Esophagus muscularis mucosa (tissue), 4 donors: Measurements from ENCODE around the gene PLCB2. TPM values are rescaled to one million over a fixed set of nuclear protein-coding genes. Genes with fewer than 3 reads are reported as not detected.

ENCODE experiments used
- DNase-seq: peaks from one replicate; pipeline ENCODE4 v3.0.0-alpha.2; 2017; ENCODE audit errors: extremely low spot score
- H3K27ac ChIP-seq, 4 donors: fragments of 200-600 bp; sonication (generic); replicated peaks in 1 of 4; 1 replicate in 3 of 4; 2 replicates in 1 of 4; pipeline ENCODE4 v1.5.1; 2016 to 2019; ENCODE audit warnings: mild to moderate bottlenecking in 1 of 4
- H3K27me3 ChIP-seq, 4 donors: fragments of 200-600 bp; sonication (generic); one replicate each; pipeline versions ENCODE4 v1.5.1 to v1.6.0; 2016 to 2019
- H3K36me3 ChIP-seq, 4 donors: fragments of 200-600 bp; sonication (generic); one replicate each; pipeline ENCODE4 v1.5.1; 2016 to 2019
- H3K4me1 ChIP-seq, 4 donors: fragments of 200-600 bp; sonication (generic); one replicate each; pipeline ENCODE4 v1.5.1; 2016 to 2019
- H3K4me3 ChIP-seq, 4 donors: fragments of 200-600 bp; sonication (generic); 1 replicate in 2 of 4; 2 replicates in 2 of 4; pipeline ENCODE4 v1.5.1; 2016 to 2019; ENCODE audit warnings: mild to moderate bottlenecking in 4 of 4, moderate library complexity in 1 of 4
- H3K9me3 ChIP-seq, 4 donors: fragments of 200-600 bp; sonication (generic); 1 replicate in 3 of 4; 2 replicates in 1 of 4; pipeline ENCODE4 v1.5.1; 2016 to 2019
- CTCF ChIP-seq, 3 experiments: fragments of 200-600 bp in 2 of 3; fragments of 450-650 bp in 1 of 3; sonication (generic) in 2 of 3; IDR thresholded peaks; one replicate each; pipeline ENCODE4 v1.5.1; 2017 to 2019; ENCODE audit warnings: antibody characterized with exemption in 3 of 3, mild to moderate bottlenecking in 2 of 3, moderate library complexity in 1 of 3
- EP300 ChIP-seq: sonication (generic); formaldehyde crosslinking; IDR thresholded peaks from one replicate; pipeline ENCODE4 v1.6.1; 2017; ENCODE audit warnings: antibody characterized with exemption
- POLR2A ChIP-seq: fragments of 450-650 bp; IDR thresholded peaks from one replicate; pipeline ENCODE4 v1.6.1; 2017; ENCODE audit warnings: antibody characterized with exemption, moderate library complexity, mild to moderate bottlenecking, low read depth
- POLR2AphosphoS5 ChIP-seq, 2 donors: sonication (generic); formaldehyde crosslinking; IDR thresholded peaks; one replicate each; pipeline ENCODE4 v1.6.1; 2017; ENCODE audit warnings: antibody characterized with exemption in 2 of 2
- WGBS: methylation state at CpG from one replicate; pipeline ENCODE4 v1.1.5; 2018; 5-methylcytosine and 5-hydroxymethylcytosine counted together
- intact Hi-C: fragments of 100-400 bp; cut with DNase I; formaldehyde crosslinking; loops from one replicate; pipeline ENCODE4 v1.15.1; 2023
- total RNA-seq, 4 donors: library from RNA; depleted of rRNA; stranded (reverse); fragments of >200 nt; gene quantifications; one replicate each; pipeline versions ENCODE4 v1.1.0 to v1.2.1, GENCODE V29; 2016

Gene PLCB2
- total RNA-seq, 4 donors from 2014 or later: 5.8 to 13.3 (median 9.7) TPM

- Histone ChIP-seq H3K9me3 (peaks cover 0 to 5% (median 2%) of the 10 kb centered on the region in 4 donors), H3K4me1 (peaks cover 0 to 15% (median 8%) of the 10 kb centered on the region in 4 donors), H3K27ac (no peak overlapping the region), H3K27me3 (peaks cover 0 to 9% (median 0%) of the 10 kb centered on the region in 4 donors), H3K36me3 (no peaks in the 10 kb centered on the region), H3K4me3 (no peak overlapping the region)
- DNase-seq: no peak
- intact Hi-C loops: no loop called here
- WGBS: 98% methylated on average over 8 of the region's 17 CpGs
- no peak for TF ChIP-seq CTCF (IDR thresholded peaks at IDR 0.05)
- TF ChIP-seq POLR2A: no peak
- TF ChIP-seq POLR2AphosphoS5 (IDR thresholded peaks at IDR 0.05): no peak
- TF ChIP-seq EP300: no peak
Observed at GRCh38 chr15:40298216-40298935, 9.4 kb downstream of the PLCB2 start.

GRCh38 chr15:40297356-40297755 lies 10.4 kb downstream of the PLCB2 start:
- Histone ChIP-seq H3K4me3 (no peak overlapping the region), H3K4me1 (peaks cover 0 to 15% (median 8%) of the 10 kb centered on the region in 4 donors), H3K9me3 (peaks cover 0 to 5% (median 2%) of the 10 kb centered on the region in 4 donors), H3K27ac (no peak overlapping the region), H3K36me3 (no peaks in the 10 kb centered on the region), H3K27me3 (peaks cover 0 to 7% (median 0%) of the 10 kb centered on the region in 4 donors)
- no peak for TF ChIP-seq CTCF (IDR thresholded peaks at IDR 0.05)
- no peak for TF ChIP-seq EP300
- TF ChIP-seq POLR2A: no peak
- no peak for TF ChIP-seq POLR2AphosphoS5 (IDR thresholded peaks at IDR 0.05)
- no peak for DNase-seq
- intact Hi-C loops: no loop called here
- WGBS: 94% methylated on average over 10 of the region's 10 CpGs

- H3K4me1 ChIP-seq: peaks cover 0 to 18% (median 9%) of the 10 kb centered on the region in 4 donors
- no peak overlapping the region for H3K4me3 ChIP-seq
- no peak for DNase-seq
- intact Hi-C loops: no loop called here
- 94% methylated on average over 5 of the region's 5 CpGs for WGBS
- no peaks in the 10 kb centered on the region for H3K36me3 ChIP-seq
- no peak for TF ChIP-seq POLR2AphosphoS5 (IDR thresholded peaks at IDR 0.05)
- no peak for TF ChIP-seq EP300
- no peak for TF ChIP-seq POLR2A
- TF ChIP-seq CTCF (IDR thresholded peaks at IDR 0.05): no peak
- H3K9me3 ChIP-seq: peaks cover 0 to 5% (median 2%) of the 10 kb centered on the region in 4 donors
- H3K27me3 ChIP-seq: peaks cover 0 to under 1% (median 0%) of the 10 kb centered on the region in 4 donors
- no peak overlapping the region for H3K27ac ChIP-seq
Observed at GRCh38 chr15:40296561-40297230, 11.0 kb downstream of the PLCB2 start.

- peaks cover 0 to 5% (median 2%) of the 10 kb centered on the region in 4 donors for H3K9me3 ChIP-seq
- no peaks in the 10 kb centered on the region for H3K27me3 ChIP-seq
- H3K4me3 ChIP-seq: no peak overlapping the region
- 55% methylated on average over 9 of the region's 12 CpGs for WGBS
- TF ChIP-seq POLR2A (no peak), EP300 (no peak), POLR2AphosphoS5 (IDR thresholded peaks at IDR 0.05) (no peak), CTCF (IDR thresholded peaks at IDR 0.05) (no peak)
- DNase-seq: no peak
- intact Hi-C loops: no loop called here
- H3K4me1 ChIP-seq: peaks cover 7 to 25% (median 15%) of the 10 kb centered on the region in 4 donors
- no peaks in the 10 kb centered on the region for H3K36me3 ChIP-seq
- no peak overlapping the region for H3K27ac ChIP-seq
Observed at GRCh38 chr15:40295877-40296560, 11.7 kb downstream of the PLCB2 start.
